Stomach (tissue), 9 donors: ENCODE data around the gene TEPSIN. TPM values are rescaled to one million over a fixed set of nuclear protein-coding genes. Genes with fewer than 3 reads are reported as not detected.
A peak's percentile ranks its signal among the peaks of the same experiment; 100 is the strongest.

Source experiments
- DNase-seq, 2 donors: peaks; one replicate each; pipeline versions ENCODE4 v3.0.0 to v3.0.0-alpha.2; 2013 to 2019
- H3K27ac ChIP-seq, 5 donors: fragments of 200-600 bp in 4 of 5; sonication (generic) in 4 of 5; one replicate each; pipeline ENCODE4 v1.5.1; 2013 to 2019; ENCODE audit warnings: mild to moderate bottlenecking in 1 of 5, moderate library complexity in 1 of 5
- H3K27me3 ChIP-seq, 3 donors: fragments of 200-600 bp; sonication (generic); one replicate each; pipeline ENCODE4 v1.5.1; 2017 to 2019; ENCODE audit warnings: mixed run types in 1 of 3
- H3K36me3 ChIP-seq, 4 donors: fragments of 200-600 bp; sonication (generic); 1 replicate in 3 of 4; 2 replicates in 1 of 4; pipeline ENCODE4 v1.5.1; 2016 to 2019
- H3K4me1 ChIP-seq, 4 donors: fragments of 200-600 bp; sonication (generic); one replicate each; pipeline ENCODE4 v1.5.1; 2016 to 2019
- H3K4me3 ChIP-seq, 4 donors: fragments of 200-600 bp; sonication (generic) in 3 of 4; one replicate each; pipeline ENCODE4 v1.5.1; 2016 to 2019; ENCODE audit warnings: mild to moderate bottlenecking in 1 of 4
- H3K9me3 ChIP-seq, 4 donors: fragments of 200-600 bp; sonication (generic); one replicate each; pipeline ENCODE4 v1.5.1; 2016 to 2019
- EP300 ChIP-seq: sonication (generic); formaldehyde crosslinking; IDR thresholded peaks from one replicate; pipeline ENCODE4 v1.6.1; 2017; ENCODE audit warnings: antibody characterized with exemption
- POLR2A ChIP-seq, 4 donors: fragments of 450-650 bp; IDR thresholded peaks; one replicate each; pipeline ENCODE4 v1.6.1; 2016; ENCODE audit warnings: antibody characterized with exemption in 4 of 4, control low read depth in 2 of 4, mild to moderate bottlenecking in 1 of 4, moderate library complexity in 1 of 4
- POLR2AphosphoS5 ChIP-seq, 3 donors: sonication (generic); formaldehyde crosslinking; IDR thresholded peaks; one replicate each; pipeline ENCODE4 v1.6.1; 2016; ENCODE audit warnings: antibody characterized with exemption in 3 of 3
- WGBS, 5 donors: extraction: QIAGEN DNeasy Blood & Tissue Kit in 3 of 5; methylation state at CpG; one replicate each; pipeline versions ENCODE4 v1.1.5 to v1.1.7; 2013 to 2018; 5-methylcytosine and 5-hydroxymethylcytosine counted together
- intact Hi-C: fragments of 100-400 bp; cut with DNase I; formaldehyde crosslinking; loops from one replicate; pipeline ENCODE4 v1.15.1; 2023; ENCODE audit warnings: low total_unique reads
- polyA plus RNA-seq, 3 donors: library from polyadenylated mRNA; stranded (reverse); fragments of 200-250 nt; gene quantifications; one replicate each; pipeline ENCODE4 v1.2.3, GENCODE V29; 2013
- total RNA-seq, 5 donors: library from RNA; depleted of rRNA; stranded (reverse); fragments of >200 nt; gene quantifications; one replicate each; pipeline versions ENCODE4 v1.1.0 to v1.2.3, GENCODE V29; 2014 to 2016
- TF ChIP-seq, protein P1 (sequence below), 7 experiments: fragments of 450-650 bp in 4 of 7; fragments of 200-600 bp in 3 of 7; sonication (generic) in 3 of 7; IDR thresholded peaks; one replicate each; pipeline ENCODE4 v1.5.1; 2016 to 2019; ENCODE audit warnings: antibody characterized with exemption in 7 of 7, control low read depth in 2 of 7, mild to moderate bottlenecking in 1 of 7
- donor health status: healthy with polysubstance abuse.
- donor health status: Bipolar disorder and iron deficiency.
- donor health status: healthy.

The TEPSIN gene
- total and polyA plus RNA-seq, 8 donors: 9.4 to 295 (median 21.4) TPM

DNA sequence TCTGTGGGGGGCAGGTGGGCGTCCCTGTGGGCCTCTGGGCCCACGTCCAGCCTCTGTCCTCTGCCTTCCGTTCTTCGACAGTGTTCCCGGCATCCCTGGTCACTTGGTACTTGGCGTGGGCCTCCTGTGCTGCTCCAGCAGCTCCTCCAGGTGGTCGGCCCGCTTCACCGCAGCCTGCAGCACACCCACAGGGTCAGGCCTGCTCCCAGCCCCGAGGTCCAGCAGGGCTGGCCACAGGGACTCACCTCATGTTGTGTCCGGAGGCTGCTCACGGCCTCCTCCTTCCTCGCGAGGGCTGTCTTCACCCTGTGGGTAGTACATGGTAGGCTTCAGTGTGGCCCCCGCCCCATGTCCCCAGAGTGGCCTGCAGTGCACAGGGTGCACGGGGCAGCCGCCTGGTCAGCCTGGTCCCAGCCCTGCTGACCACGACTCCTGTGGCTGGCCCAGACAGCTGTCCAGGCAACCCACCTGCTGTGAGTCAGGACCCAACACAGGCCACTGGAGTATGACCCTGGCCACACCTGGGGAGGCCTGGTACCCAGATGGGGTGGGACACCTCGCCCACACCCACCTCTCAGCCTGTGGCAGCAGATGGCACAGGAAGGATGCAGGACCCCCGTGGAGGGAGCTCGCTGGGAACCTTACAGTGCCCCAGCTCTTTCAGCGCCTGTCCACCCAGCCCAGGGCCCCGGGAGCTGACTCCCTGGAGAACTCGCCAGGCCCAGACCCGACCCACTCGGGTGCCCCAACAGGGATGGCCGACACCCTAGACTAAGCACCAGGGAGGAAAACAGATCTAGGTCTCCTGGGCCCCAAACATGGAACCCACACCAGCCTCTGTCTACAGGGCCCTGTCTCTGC lies 49.0 kb downstream of the TEPSIN start:
- H3K27ac ChIP-seq: no peak overlapping the region
- TF ChIP-seq, protein P1, sequence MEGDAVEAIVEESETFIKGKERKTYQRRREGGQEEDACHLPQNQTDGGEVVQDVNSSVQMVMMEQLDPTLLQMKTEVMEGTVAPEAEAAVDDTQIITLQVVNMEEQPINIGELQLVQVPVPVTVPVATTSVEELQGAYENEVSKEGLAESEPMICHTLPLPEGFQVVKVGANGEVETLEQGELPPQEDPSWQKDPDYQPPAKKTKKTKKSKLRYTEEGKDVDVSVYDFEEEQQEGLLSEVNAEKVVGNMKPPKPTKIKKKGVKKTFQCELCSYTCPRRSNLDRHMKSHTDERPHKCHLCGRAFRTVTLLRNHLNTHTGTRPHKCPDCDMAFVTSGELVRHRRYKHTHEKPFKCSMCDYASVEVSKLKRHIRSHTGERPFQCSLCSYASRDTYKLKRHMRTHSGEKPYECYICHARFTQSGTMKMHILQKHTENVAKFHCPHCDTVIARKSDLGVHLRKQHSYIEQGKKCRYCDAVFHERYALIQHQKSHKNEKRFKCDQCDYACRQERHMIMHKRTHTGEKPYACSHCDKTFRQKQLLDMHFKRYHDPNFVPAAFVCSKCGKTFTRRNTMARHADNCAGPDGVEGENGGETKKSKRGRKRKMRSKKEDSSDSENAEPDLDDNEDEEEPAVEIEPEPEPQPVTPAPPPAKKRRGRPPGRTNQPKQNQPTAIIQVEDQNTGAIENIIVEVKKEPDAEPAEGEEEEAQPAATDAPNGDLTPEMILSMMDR (IDR thresholded peaks at IDR 0.05): no peak
- TF ChIP-seq POLR2A (IDR thresholded peaks at IDR 0.05): no peak
- TF ChIP-seq POLR2AphosphoS5 (IDR thresholded peaks at IDR 0.05): no peak
- no peak for TF ChIP-seq EP300
- peaks cover 0 to 6% (median 0%) of the 10 kb centered on the region in 4 donors for H3K4me1 ChIP-seq
- H3K27me3 ChIP-seq: no peaks in the 10 kb centered on the region
- WGBS, 5 donors: 76 to 84% (median 82%) methylated on average over 20 to 27 of the region's 27 CpGs
- intact Hi-C loops: no loop called here
- H3K36me3 ChIP-seq: peaks cover 0 to 58% (median 39%) of the 10 kb centered on the region in 4 donors
- H3K9me3 ChIP-seq: no peaks in the 10 kb centered on the region
- DNase-seq: peak in 1 of 2 donors; percentile 42
- no peak overlapping the region for H3K4me3 ChIP-seq

DNA sequence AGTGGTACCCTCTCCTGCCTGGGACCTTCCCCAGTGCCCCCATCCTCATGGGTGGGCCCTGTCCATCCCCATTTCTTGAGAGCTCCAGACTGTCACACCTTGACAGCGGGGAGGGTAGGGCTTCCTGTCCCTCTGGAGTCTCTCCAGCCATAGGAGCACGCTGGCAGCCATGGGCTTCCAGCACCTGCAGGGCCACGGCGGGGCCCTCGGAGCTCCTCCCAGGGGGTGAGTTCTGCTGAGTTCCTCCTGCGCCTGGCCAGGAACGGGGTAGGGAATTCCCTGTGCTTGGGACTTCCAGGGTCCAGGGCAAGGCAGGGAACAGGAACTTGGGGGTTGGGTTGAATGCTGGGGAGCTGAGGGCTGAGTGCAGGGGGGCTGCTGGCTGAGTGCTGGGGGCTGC lies 49.8 kb downstream of the TEPSIN start:
- DNase-seq: no peak
- H3K4me1 ChIP-seq: peaks cover 0 to 5% (median 0%) of the 10 kb centered on the region in 4 donors
- no peak overlapping the region for H3K27ac ChIP-seq
- H3K9me3 ChIP-seq: no peaks in the 10 kb centered on the region
- peaks cover 0 to 51% (median 34%) of the 10 kb centered on the region in 4 donors for H3K36me3 ChIP-seq
- intact Hi-C loops: no loop called here
- TF ChIP-seq POLR2A (IDR thresholded peaks at IDR 0.05): no peak
- TF ChIP-seq POLR2AphosphoS5 (IDR thresholded peaks at IDR 0.05): no peak
- TF ChIP-seq, protein P1 (IDR thresholded peaks at IDR 0.05): no peak
- no peak for TF ChIP-seq EP300
- peaks cover 0 to 8% (median 0%) of the 10 kb centered on the region in 3 donors for H3K27me3 ChIP-seq
- WGBS, 5 donors: 86 to 97% (median 92%) methylated on average over 6 to 7 of the region's 7 CpGs
- H3K4me3 ChIP-seq: no peak overlapping the region

DNA sequence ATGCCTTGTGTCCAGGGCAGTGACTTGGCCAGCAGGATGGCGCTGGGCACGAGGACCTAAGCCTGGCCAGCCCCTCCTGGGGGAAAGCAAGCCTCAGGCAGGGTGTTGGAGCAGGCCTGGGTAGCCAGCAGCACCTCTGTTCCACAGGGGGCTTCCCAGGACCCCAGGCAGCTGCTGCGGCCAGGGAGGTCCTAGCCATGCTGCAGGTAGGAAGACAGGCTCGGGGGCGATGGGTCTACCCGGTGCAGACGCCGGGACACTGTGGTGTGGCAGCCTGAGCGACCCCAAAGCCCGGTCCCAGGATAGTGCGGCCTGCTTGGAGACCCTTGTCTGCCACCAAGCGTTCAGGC lies 50.4 kb downstream of the TEPSIN start:
- Histone ChIP-seq H3K4me1 (no peaks in the 10 kb centered on the region), H3K4me3 (no peak overlapping the region), H3K27ac (no peak overlapping the region), H3K27me3 (peaks cover 0 to 13% (median 0%) of the 10 kb centered on the region in 3 donors), H3K9me3 (no peaks in the 10 kb centered on the region), H3K36me3 (peaks cover 0 to 45% (median 31%) of the 10 kb centered on the region in 4 donors)
- TF ChIP-seq POLR2AphosphoS5 (IDR thresholded peaks at IDR 0.05) (no peak), POLR2A (IDR thresholded peaks at IDR 0.05) (no peak), EP300 (no peak)
- TF ChIP-seq, protein P1 (IDR thresholded peaks at IDR 0.05): no peak
- intact Hi-C loops: no loop called here
- 93 to 98% (median 97%) methylated on average over 12 of the region's 12 CpGs for WGBS, 5 donors
- no peak for DNase-seq

DNA sequence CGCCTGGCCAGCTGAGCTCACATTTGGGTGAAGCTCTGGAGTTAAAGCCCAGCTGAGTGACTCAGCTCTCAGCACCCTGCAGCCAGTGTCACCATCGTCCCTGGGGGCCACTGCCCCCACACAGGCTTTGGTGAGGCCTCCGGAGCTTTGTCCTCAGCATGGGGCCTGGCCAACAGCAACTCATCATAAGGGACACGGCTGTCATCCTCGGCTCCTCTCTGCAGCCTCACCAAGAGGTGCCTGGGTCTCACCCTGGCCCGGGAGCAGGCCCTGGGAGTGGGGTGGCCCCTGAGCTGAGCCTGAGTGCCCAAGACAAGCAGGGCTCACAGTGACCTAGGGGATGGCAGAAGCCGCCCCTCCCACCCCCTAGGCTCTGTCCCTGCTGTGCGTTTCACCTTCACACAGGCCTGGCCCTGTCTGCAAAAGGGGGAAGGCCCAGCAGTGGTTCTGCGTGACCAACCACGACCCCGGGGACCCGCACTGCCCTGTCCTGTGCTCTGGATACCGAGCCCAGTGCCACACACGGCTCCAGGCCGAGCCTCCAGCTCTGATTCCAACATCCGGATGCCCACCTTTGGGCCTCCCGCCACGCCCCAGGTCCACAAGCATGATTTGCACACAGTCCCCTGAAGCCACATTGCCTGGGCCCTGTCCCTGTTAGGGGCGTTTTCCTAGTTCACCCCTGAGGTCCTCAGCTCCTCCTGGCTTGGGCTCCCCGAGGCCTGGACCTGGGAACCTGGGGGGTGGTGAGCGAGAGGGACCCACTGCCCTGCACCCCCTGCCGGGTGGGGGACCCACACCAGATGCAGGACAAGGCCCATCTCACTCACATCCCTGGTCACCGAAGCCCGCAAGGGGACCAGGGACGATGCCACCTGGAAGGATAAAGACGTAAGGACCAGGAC lies 51.0 kb downstream of the TEPSIN start:
- Histone ChIP-seq H3K4me3 (no peak overlapping the region), H3K4me1 (no peaks in the 10 kb centered on the region), H3K27me3 (peaks cover 0 to 19% (median 0%) of the 10 kb centered on the region in 3 donors), H3K27ac (no peak overlapping the region), H3K9me3 (no peaks in the 10 kb centered on the region), H3K36me3 (peaks cover 0 to 42% (median 31%) of the 10 kb centered on the region in 4 donors)
- WGBS, 5 donors: 88 to 92% (median 90%) methylated on average over 17 to 26 of the region's 26 CpGs
- TF ChIP-seq, protein P1 (IDR thresholded peaks at IDR 0.05): no peak
- TF ChIP-seq POLR2AphosphoS5 (IDR thresholded peaks at IDR 0.05): no peak
- intact Hi-C loops: no loop called here
- DNase-seq: no peak
